Activated CD4-positive, alpha-beta T cell treated with anti-CD3 and anti-CD28 coated beads, Interleukin-2, amount 50 U/mL, for 16 hours (primary cell): Measurements from ENCODE around the gene ZBTB8A.
A peak's percentile ranks its signal among the peaks of the same experiment; 100 is the strongest.
"Not testable (repeated sequence)": the region's sequence is repeated elsewhere in the genome, so short reads cannot be mapped to it uniquely, and the experiment has no call there.

Experiments
- DNase-seq: peaks from one replicate; pipeline ENCODE4 v3.0.0-alpha.2; 2020

ZBTB8A gene

GRCh38 chr1:32538887-32539583 lies at the start of gene ZBTB8A:
TSS of gene ZBTB8A (plus strand) at chr1:32539427. CDS start at chr1:32592932, 53,505 bp downstream.
- DNase-seq: no peak

GRCh38 chr1:32489774-32490454 lies 49.3 kb upstream of the ZBTB8A start:
- no peak for DNase-seq

- no peak for DNase-seq
Observed at GRCh38 chr1:32491386-32491785, 47.8 kb upstream of the ZBTB8A start.

GRCh38 chr1:32494196-32494595 lies 45.0 kb upstream of the ZBTB8A start:
- no peak for DNase-seq

GRCh38 chr1:32494711-32495337 lies 44.4 kb upstream of the ZBTB8A start:
- no peak for DNase-seq

- no peak for DNase-seq
Observed at GRCh38 chr1:32496127-32496526, 43.1 kb upstream of the ZBTB8A start.

GRCh38 chr1:32498751-32499150 lies 40.5 kb upstream of the ZBTB8A start:
- no peak for DNase-seq

- DNase-seq: peak; percentile 37
Observed at GRCh38 chr1:32500387-32501209, 38.6 kb upstream of the ZBTB8A start.

- no peak for DNase-seq
Observed at GRCh38 chr1:32501865-32502264, 37.4 kb upstream of the ZBTB8A start.

GRCh38 chr1:32503153-32503552 lies 36.1 kb upstream of the ZBTB8A start:
- no peak for DNase-seq

- no peak for DNase-seq
Observed at GRCh38 chr1:32507021-32507420, 32.2 kb upstream of the ZBTB8A start.

GRCh38 chr1:32508761-32509160 lies 30.5 kb upstream of the ZBTB8A start:
- no peak for DNase-seq

GRCh38 chr1:32509939-32510338 lies 29.3 kb upstream of the ZBTB8A start:
- DNase-seq: no peak

GRCh38 chr1:32516402-32516801 lies 22.8 kb upstream of the ZBTB8A start:
- no peak for DNase-seq

GRCh38 chr1:32518976-32519375 lies 20.3 kb upstream of the ZBTB8A start:
- DNase-seq: no peak

- no peak for DNase-seq
Observed at GRCh38 chr1:32521165-32521564, 18.1 kb upstream of the ZBTB8A start.

- DNase-seq: no peak
Observed at GRCh38 chr1:32525053-32525452, 14.2 kb upstream of the ZBTB8A start.

GRCh38 chr1:32525661-32526444 lies 13.4 kb upstream of the ZBTB8A start:
- no peak for DNase-seq

GRCh38 chr1:32528550-32528949 lies 10.7 kb upstream of the ZBTB8A start:
- not testable (repeated sequence) for DNase-seq

GRCh38 chr1:32533792-32534327 lies 5.4 kb upstream of the ZBTB8A start:
- no peak for DNase-seq

- DNase-seq: no peak
Observed at GRCh38 chr1:32536117-32536516, 3.1 kb upstream of the ZBTB8A start.

GRCh38 chr1:32536764-32537163 lies 2.5 kb upstream of the ZBTB8A start:
- DNase-seq: no peak
